ENCODE data around the gene PDXDC1. TPM values are rescaled to one million over a fixed set of nuclear protein-coding genes. Genes with fewer than 3 reads are reported as not detected.
"Not testable (repeated sequence)": the region's sequence is repeated elsewhere in the genome, so short reads cannot be mapped to it uniquely, and the experiment has no call there.

PDXDC1 gene
- total and polyA plus RNA-seq, 2 donors from 2014 or later, result 56.5 to 113 TPM

DNA sequence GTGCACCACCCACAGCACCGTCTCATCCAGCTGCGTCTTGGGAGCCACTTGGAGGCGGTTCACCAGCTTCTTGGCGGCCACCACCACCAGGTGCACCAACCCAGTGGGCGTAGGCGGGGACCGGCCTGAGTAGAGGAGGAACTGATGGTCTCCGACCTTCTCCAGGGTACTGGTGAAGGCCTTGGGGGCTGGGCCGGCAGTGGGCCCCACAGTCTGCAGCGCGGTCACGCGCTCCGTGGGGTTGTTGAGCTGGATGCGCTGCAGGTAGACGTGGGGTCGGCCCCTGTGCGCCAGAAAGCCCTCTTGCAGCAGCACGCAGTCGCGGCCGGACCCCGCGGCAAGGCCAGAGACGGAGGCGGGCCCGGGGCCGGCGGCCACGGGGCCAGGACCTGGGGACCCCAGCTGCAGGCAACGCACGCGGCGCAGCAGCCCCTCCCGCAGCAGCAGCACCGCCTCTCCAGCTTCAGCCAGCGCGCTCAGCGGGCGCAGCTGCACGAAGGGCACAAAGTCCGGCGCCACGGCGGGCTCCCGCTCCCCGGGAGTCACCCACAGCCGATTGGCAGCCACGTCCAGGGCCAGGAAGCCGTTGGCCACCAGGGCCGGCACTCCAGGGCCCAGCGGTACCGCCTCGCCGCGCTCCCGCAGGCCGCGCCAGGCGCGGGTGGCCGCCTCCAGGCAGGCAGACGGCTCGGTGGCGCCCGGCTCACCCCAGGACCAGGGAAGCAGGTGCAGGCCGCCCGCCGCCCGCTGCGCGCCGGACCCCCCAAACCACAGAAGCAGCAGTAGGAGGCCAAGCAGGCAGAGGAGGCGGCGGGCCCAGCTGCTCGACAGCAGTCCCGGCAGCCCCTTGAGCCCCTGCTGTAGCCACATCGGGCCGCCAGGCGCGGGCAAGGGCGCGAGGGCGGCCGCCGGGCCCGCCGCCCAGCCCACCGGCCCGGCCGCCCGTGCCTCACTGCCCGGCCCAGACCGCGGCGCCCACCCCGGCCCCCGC is 14.8 kb downstream of the PDXDC1 start:
- H3K4me3 ChIP-seq (ENCODE audit: low read length in 3 of 3); H3K27me3 ChIP-seq (ENCODE audit: control insufficient read depth, insufficient read depth, low read length); H3K4me1 ChIP-seq (ENCODE audit: control insufficient read depth in 2 of 3, insufficient read depth in 2 of 3, low read depth in 1 of 3, low read length in 3 of 3); H3K9ac ChIP-seq (ENCODE audit: low read length in 3 of 3); intact Hi-C loops (cut with DNase I); FAIRE-seq; H3K9me3 ChIP-seq (ENCODE audit: control insufficient read depth in 2 of 3, insufficient read depth in 1 of 3, low read length in 3 of 3); H3K27ac ChIP-seq (ENCODE audit: low read depth in 2 of 2, low read length in 2 of 2); H3K36me3 ChIP-seq (ENCODE audit: control insufficient read depth in 2 of 3, insufficient read depth in 3 of 3, low read length in 3 of 3): not testable (repeated sequence)
- DNase-seq, result peak; percentile 9 to 84 (median 62)

DNA sequence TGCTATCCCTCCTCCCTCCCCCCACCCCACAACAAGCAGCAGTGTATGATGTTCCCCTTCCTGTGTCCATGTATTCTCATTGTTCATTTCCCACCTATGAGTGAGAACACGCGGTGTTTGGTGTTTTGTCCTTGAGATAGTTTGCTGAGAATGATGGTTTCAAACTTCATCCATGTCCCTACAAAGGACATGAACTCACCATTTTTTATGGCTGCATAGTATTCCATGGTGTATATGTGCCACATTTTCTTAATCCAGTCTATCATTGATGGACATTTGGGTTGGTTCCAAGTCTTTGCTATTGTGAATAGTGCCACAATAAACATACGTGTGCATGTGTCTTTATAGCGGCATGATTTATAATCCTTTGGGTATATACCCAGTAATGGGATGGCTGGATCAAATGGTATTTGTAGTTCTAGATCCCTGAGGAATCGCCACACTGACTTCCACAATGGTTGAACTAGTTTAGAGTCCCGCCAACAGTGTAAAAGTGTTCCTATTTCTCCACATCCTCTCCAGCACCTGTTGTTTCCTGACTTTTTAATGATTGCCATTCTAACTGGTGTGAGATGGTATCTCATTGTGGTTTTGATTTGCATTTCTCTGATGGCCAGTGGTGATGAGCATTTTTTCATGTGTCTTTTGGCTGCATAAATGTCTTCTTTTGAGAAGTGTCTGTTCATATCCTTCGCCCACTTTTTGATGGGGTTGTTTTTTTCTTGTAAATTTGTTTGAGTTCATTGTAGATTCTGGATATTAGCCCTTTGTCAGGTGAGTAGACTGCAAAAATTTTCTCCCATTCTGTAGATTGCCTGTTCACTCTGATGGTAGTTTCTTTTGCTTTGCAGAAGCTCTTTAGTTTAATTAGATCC is 18.7 kb downstream of the PDXDC1 start:
- not testable (repeated sequence) for FAIRE-seq

GRCh38 chr16:14996702-14997101 is 21.9 kb downstream of the PDXDC1 start:
- H3K9me3 ChIP-seq (ENCODE audit: control insufficient read depth in 2 of 3, insufficient read depth in 1 of 3, low read length in 3 of 3); H3K9ac ChIP-seq (ENCODE audit: low read length in 3 of 3); H3K4me1 ChIP-seq (ENCODE audit: control insufficient read depth in 2 of 3, insufficient read depth in 2 of 3, low read depth in 1 of 3, low read length in 3 of 3); H3K4me3 ChIP-seq (ENCODE audit: low read length in 3 of 3); H3K36me3 ChIP-seq (ENCODE audit: control insufficient read depth in 2 of 3, insufficient read depth in 3 of 3, low read length in 3 of 3); FAIRE-seq; H3K27me3 ChIP-seq (ENCODE audit: control insufficient read depth, insufficient read depth, low read length); intact Hi-C loops (cut with DNase I); H3K27ac ChIP-seq (ENCODE audit: low read depth in 2 of 2, low read length in 2 of 2): not testable (repeated sequence)
- peak in 1 of 5 donors; percentile 3 for DNase-seq

More for the DNA sequence above, 18.7 kb downstream of the PDXDC1 start:
- H3K9me3 ChIP-seq (ENCODE audit: control insufficient read depth in 2 of 3, insufficient read depth in 1 of 3, low read length in 3 of 3); H3K36me3 ChIP-seq (ENCODE audit: control insufficient read depth in 2 of 3, insufficient read depth in 3 of 3, low read length in 3 of 3); H3K4me1 ChIP-seq (ENCODE audit: control insufficient read depth in 2 of 3, insufficient read depth in 2 of 3, low read depth in 1 of 3, low read length in 3 of 3); H3K27me3 ChIP-seq (ENCODE audit: control insufficient read depth, insufficient read depth, low read length); H3K9ac ChIP-seq (ENCODE audit: low read length in 3 of 3); DNase-seq; intact Hi-C loops (cut with DNase I); H3K4me3 ChIP-seq (ENCODE audit: low read length in 3 of 3); H3K27ac ChIP-seq (ENCODE audit: low read depth in 2 of 2, low read length in 2 of 2): not testable (repeated sequence)

DNA sequence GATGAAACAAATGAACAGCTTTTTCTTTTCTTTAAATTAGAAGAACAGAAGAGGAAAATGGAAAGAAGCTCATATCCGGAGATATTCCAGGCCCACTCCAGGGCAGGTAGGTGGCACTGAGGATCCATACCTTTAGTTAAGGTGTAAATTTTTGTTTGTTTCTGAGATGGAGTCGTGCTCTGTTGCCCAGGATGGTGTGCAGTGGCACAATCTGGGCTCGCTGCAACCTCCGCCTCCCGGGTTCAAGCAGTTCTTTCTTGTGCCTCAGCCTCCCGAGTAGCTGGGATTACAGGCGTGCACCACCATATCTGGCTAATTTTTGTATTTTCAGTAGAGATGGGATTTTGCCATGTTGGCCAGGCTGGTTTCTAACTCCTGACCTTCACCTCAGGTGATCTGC is 23.5 kb downstream of the PDXDC1 start:
- H3K27me3 ChIP-seq (ENCODE audit: control insufficient read depth, insufficient read depth, low read length); H3K27ac ChIP-seq (ENCODE audit: low read depth in 2 of 2, low read length in 2 of 2); H3K4me3 ChIP-seq (ENCODE audit: low read length in 3 of 3); H3K4me1 ChIP-seq (ENCODE audit: control insufficient read depth in 2 of 3, insufficient read depth in 2 of 3, low read depth in 1 of 3, low read length in 3 of 3); FAIRE-seq; intact Hi-C loops (cut with DNase I); DNase-seq; H3K9ac ChIP-seq (ENCODE audit: low read length in 3 of 3); H3K9me3 ChIP-seq (ENCODE audit: control insufficient read depth in 2 of 3, insufficient read depth in 1 of 3, low read length in 3 of 3); H3K36me3 ChIP-seq (ENCODE audit: control insufficient read depth in 2 of 3, insufficient read depth in 3 of 3, low read length in 3 of 3): not testable (repeated sequence)

DNA sequence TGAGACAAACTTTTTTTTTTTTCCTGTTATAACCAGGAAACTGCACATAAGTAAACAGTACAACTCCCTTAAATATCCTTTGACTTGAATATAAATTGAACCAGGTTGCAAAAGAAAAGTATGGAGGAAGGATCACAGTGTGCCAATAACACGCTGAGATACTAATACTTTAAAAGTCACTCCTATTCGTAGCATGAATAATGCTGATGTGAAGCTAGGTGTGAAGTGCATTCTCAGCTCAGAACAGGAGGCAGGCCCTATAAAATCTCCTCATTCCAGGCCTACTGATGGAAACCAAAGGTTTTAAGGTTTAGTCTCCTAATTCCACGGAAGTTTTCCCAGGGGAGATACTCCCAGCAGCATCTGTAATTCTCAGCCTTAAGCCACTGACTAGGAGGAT is 25.0 kb downstream of the PDXDC1 start:
- H3K36me3 ChIP-seq (ENCODE audit: control insufficient read depth in 2 of 3, insufficient read depth in 3 of 3, low read length in 3 of 3); H3K4me1 ChIP-seq (ENCODE audit: control insufficient read depth in 2 of 3, insufficient read depth in 2 of 3, low read depth in 1 of 3, low read length in 3 of 3); FAIRE-seq; DNase-seq; H3K4me3 ChIP-seq (ENCODE audit: low read length in 3 of 3); H3K9ac ChIP-seq (ENCODE audit: low read length in 3 of 3); H3K9me3 ChIP-seq (ENCODE audit: control insufficient read depth in 2 of 3, insufficient read depth in 1 of 3, low read length in 3 of 3); H3K27ac ChIP-seq (ENCODE audit: low read depth in 2 of 2, low read length in 2 of 2); intact Hi-C loops (cut with DNase I); H3K27me3 ChIP-seq (ENCODE audit: control insufficient read depth, insufficient read depth, low read length): not testable (repeated sequence)

DNA sequence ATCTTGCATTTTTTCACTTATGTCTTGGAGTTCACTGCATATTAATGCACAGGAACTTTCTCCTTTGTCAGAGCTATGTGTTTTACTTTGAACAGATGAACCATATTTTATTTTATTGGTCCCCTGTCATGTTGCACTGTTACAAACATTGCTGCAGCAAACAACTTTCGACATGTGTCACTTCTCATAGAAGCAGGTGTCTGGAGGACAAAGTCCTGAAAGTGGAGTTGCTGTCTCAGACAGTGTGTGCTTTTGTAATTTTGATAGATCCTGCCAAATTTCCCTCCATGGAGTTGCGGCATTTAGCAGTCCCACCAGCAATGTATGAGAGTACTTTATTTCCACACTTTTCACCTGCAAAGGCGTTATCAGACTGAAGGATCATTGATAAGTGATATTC is 27.6 kb downstream of the PDXDC1 start:
- H3K27me3 ChIP-seq (ENCODE audit: control insufficient read depth, insufficient read depth, low read length); intact Hi-C loops (cut with DNase I); H3K27ac ChIP-seq (ENCODE audit: low read depth in 2 of 2, low read length in 2 of 2); H3K4me1 ChIP-seq (ENCODE audit: control insufficient read depth in 2 of 3, insufficient read depth in 2 of 3, low read depth in 1 of 3, low read length in 3 of 3); H3K4me3 ChIP-seq (ENCODE audit: low read length in 3 of 3); H3K9ac ChIP-seq (ENCODE audit: low read length in 3 of 3); H3K36me3 ChIP-seq (ENCODE audit: control insufficient read depth in 2 of 3, insufficient read depth in 3 of 3, low read length in 3 of 3); FAIRE-seq; H3K9me3 ChIP-seq (ENCODE audit: control insufficient read depth in 2 of 3, insufficient read depth in 1 of 3, low read length in 3 of 3); DNase-seq: not testable (repeated sequence)

DNA sequence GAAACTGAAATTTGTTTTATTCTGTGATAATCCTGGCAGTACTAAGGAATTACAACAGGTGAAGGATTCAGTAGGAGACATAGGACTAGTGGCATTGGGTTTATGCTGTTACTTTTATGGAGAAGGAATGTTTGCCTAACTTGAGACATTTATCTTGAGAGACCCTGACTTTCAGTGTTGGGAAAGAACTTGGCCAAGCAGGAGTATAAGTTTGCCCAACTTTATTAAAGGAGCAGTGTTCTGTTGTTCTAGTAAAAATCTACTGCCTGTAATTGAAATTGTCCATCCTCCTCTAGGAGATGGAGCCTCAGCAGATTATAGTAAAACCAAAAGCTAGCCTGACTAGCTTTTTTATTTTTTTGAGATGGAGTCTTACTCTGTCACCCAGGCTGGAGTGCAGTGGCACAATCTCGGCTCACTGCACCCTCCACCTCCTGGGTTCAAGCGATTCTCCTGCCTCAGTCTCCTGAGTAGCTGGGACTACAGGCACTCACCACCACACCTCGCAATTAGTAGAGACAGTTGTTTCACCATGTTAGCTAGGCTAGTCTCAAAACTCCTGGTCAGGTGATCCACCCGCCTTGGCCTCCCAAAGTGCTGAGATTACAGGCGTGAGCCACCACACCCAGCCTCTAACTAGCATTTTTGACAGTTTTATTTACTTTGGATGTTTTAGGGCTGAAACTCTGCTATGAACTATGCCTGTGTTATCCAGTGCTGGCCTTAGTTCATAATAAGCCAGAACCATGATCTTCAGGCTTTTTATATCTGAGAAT is 30.7 kb downstream of the PDXDC1 start:
- intact Hi-C loops (cut with DNase I); H3K27me3 ChIP-seq (ENCODE audit: control insufficient read depth, insufficient read depth, low read length); H3K4me3 ChIP-seq (ENCODE audit: low read length in 3 of 3); DNase-seq; H3K9ac ChIP-seq (ENCODE audit: low read length in 3 of 3); H3K36me3 ChIP-seq (ENCODE audit: control insufficient read depth in 2 of 3, insufficient read depth in 3 of 3, low read length in 3 of 3); FAIRE-seq; H3K27ac ChIP-seq (ENCODE audit: low read depth in 2 of 2, low read length in 2 of 2); H3K4me1 ChIP-seq (ENCODE audit: control insufficient read depth in 2 of 3, insufficient read depth in 2 of 3, low read depth in 1 of 3, low read length in 3 of 3); H3K9me3 ChIP-seq (ENCODE audit: control insufficient read depth in 2 of 3, insufficient read depth in 1 of 3, low read length in 3 of 3): not testable (repeated sequence)

Data from kidney (tissue), 11 donors.